Measurements from ENCODE around the gene TMEM190. TPM values are rescaled to one million over a fixed set of nuclear protein-coding genes. Genes with fewer than 3 reads are reported as not detected.

The TMEM190 gene
- total and polyA plus RNA-seq, 9 of the 15 experiments (the other 6 are each of a cell fraction or from before 2014, with no cell fraction given): not detected

- TF ChIP-seq HCFC1 (IDR thresholded peaks at IDR 0.05; ENCODE audit: low read depth, low read length) (no peak), SPI1 (IDR thresholded peaks at IDR 0.05; ENCODE audit: borderline replicate concordance, low read depth, low read length) (peak; percentile 87), GABPA (tag; conservative IDR thresholded peaks at IDR 0.05; ENCODE audit: low read depth) (peak; percentile 75), RBM34 (IDR thresholded peaks at IDR 0.05; ENCODE audit: borderline replicate concordance, insufficient read depth, low read length) (no peak), ZNF592 (IDR thresholded peaks at IDR 0.05) (no peak; the same call in 1 of the 2 replicates), ZEB2 (IDR thresholded peaks at IDR 0.05) (no peak), ZNF584 (CRISPR knock-in tag; IDR thresholded peaks at IDR 0.05; ENCODE audit: low read depth) (no peak), ZNF707 (CRISPR knock-in tag; conservative IDR thresholded peaks at IDR 0.05) (no peak), ARID2 (IDR thresholded peaks at IDR 0.05) (no peak), CREB5 (CRISPR knock-in tag; IDR thresholded peaks at IDR 0.05) (no peak), ZNF274 (IDR thresholded peaks at IDR 0.05; ENCODE audit: borderline replicate concordance, low read depth, low read length) (no peak; the same call in 1 of the 2 replicates), RFX7 (CRISPR knock-in tag; IDR thresholded peaks at IDR 0.05) (no peak), ZBTB34 (CRISPR knock-in tag; IDR thresholded peaks at IDR 0.05) (no peak), ZNF395 (CRISPR knock-in tag; IDR thresholded peaks at IDR 0.05) (peak; percentile 55; the same call in 1 of the 2 replicates), RB1 (IDR thresholded peaks at IDR 0.05; ENCODE audit: low read depth) (no peak), ARHGAP35 (IDR thresholded peaks at IDR 0.05; ENCODE audit: partially characterized antibody) (no peak), ELF1 (tag; IDR thresholded peaks at IDR 0.05) (peak; percentile 86), YBX1 (IDR thresholded peaks at IDR 0.05) (no peak), ZNF695 (CRISPR knock-in tag; IDR thresholded peaks at IDR 0.05) (no peak)
Measured at GRCh38 chr19:55407800-55408532, 31.3 kb downstream of the TMEM190 start (continued).

Measured in K562 (cell line).